ENCODE measurements around the gene SASH1.

DNA sequence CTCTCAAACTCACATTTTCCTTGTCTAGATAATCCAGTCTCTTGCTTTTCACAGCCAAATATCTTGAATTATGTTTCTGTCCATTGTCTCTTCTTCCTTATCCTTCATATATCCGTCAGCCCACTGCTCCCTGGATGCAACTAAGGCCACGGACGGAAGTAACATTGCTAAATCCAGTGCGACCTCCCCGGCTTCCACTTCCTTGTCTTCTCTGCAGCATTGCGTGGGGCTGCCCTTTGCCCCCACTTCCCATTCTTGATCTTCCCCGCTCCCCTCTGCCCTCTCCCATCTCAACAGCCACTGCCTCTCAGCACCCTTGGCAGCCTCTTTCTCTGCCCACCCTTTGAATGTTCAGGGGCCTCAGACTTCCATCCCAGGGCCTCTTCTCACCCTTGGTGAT lies 213.8 kb downstream of the SASH1 start:
- TF ChIP-seq EZH2 (IDR thresholded peaks at IDR 0.05; ENCODE audit: insufficient read depth, poor library complexity, severe bottlenecking) (no peak), EZH2phosphoT487 (IDR thresholded peaks at IDR 0.05; ENCODE audit: insufficient read depth, low read depth) (no peak)

Measured in GM23248 (cell line).